Measurements from ENCODE around the gene B4GALT5.
"Not testable (repeated sequence)": the region's sequence is repeated elsewhere in the genome, so short reads cannot be mapped to it uniquely, and the experiment has no call there.

B4GALT5 gene

GRCh38 chr20:49629606-49630005 is 84.1 kb downstream of the B4GALT5 start:
- no peak for DNase-seq (ENCODE audit: low read depth in 2 of 2)

GRCh38 chr20:49628280-49628679 is 85.4 kb downstream of the B4GALT5 start:
- not testable (repeated sequence) for DNase-seq (ENCODE audit: low read depth in 2 of 2)

- no peak for DNase-seq (ENCODE audit: low read depth in 2 of 2)
Measured at GRCh38 chr20:49627329-49627761, 86.3 kb downstream of the B4GALT5 start.

GRCh38 chr20:49624988-49625387 is 88.7 kb downstream of the B4GALT5 start:
- DNase-seq (ENCODE audit: low read depth in 2 of 2): not testable (repeated sequence)

GRCh38 chr20:49624317-49624716 is 89.4 kb downstream of the B4GALT5 start:
- no peak for DNase-seq (ENCODE audit: low read depth in 2 of 2)

GRCh38 chr20:49622243-49622642 is 91.4 kb downstream of the B4GALT5 start:
- no peak for DNase-seq (ENCODE audit: low read depth in 2 of 2)

GRCh38 chr20:49620364-49621240 is 93.1 kb downstream of the B4GALT5 start:
- DNase-seq (ENCODE audit: low read depth in 2 of 2): peak in 1 of 2 donors; percentile 32

GRCh38 chr20:49619113-49620048 is 94.3 kb downstream of the B4GALT5 start:
- no peak for DNase-seq (ENCODE audit: low read depth in 2 of 2)

GRCh38 chr20:49618289-49618688 is 95.4 kb downstream of the B4GALT5 start:
- DNase-seq (ENCODE audit: low read depth in 2 of 2): no peak

- not testable (repeated sequence) for DNase-seq (ENCODE audit: low read depth in 2 of 2)
Measured at GRCh38 chr20:49617394-49617793, 96.3 kb downstream of the B4GALT5 start.

- DNase-seq (ENCODE audit: low read depth in 2 of 2): no peak
Measured at GRCh38 chr20:49616154-49617007, 97.3 kb downstream of the B4GALT5 start.

GRCh38 chr20:49615401-49616153 is 98.1 kb downstream of the B4GALT5 start:
- DNase-seq (ENCODE audit: low read depth in 2 of 2): no peak

GRCh38 chr20:49615051-49615400 is 98.7 kb downstream of the B4GALT5 start:
- not testable (repeated sequence) for DNase-seq (ENCODE audit: low read depth in 2 of 2)

- DNase-seq (ENCODE audit: low read depth in 2 of 2): no peak
Measured at GRCh38 chr20:49614338-49615050, 99.2 kb downstream of the B4GALT5 start.

- no peak for DNase-seq (ENCODE audit: low read depth in 2 of 2)
Measured at GRCh38 chr20:49612127-49612738, 101.4 kb downstream of the B4GALT5 start.

- DNase-seq (ENCODE audit: low read depth in 2 of 2): not testable (repeated sequence)
Measured at GRCh38 chr20:49611539-49612126, 102.0 kb downstream of the B4GALT5 start.

GRCh38 chr20:49610691-49611538 is 102.8 kb downstream of the B4GALT5 start:
- peak; percentile 69 to 74 for DNase-seq (ENCODE audit: low read depth in 2 of 2)
